GM12878 (cell line): Measurements from ENCODE around the gene ARL5C. TPM values are rescaled to one million over a fixed set of nuclear protein-coding genes. Genes with fewer than 3 reads are reported as not detected.

ENCODE experiments used
- BACH1 ChIP-seq: fragments of 450-650 bp; IDR thresholded peaks from 2 replicates; pipeline ENCODE4 v1.6.1; 2017; ENCODE audit warnings: mild to moderate bottlenecking, borderline replicate concordance
- CHD2 ChIP-seq: IDR thresholded peaks from 2 replicates; pipeline ENCODE4 v1.6.1; 2011; ENCODE audit warnings: low read depth, low read length, improper control_type of control experiment, borderline replicate concordance
- CHD4 ChIP-seq: fragments of 200-600 bp; sonication (generic); IDR thresholded peaks from 2 replicates; pipeline ENCODE4 v1.6.1; 2016; ENCODE audit warnings: mild to moderate bottlenecking
- KDM1A ChIP-seq: fragments of 200-600 bp; sonication (generic); IDR thresholded peaks from 2 replicates; pipeline ENCODE4 v1.6.1; 2016; ENCODE audit warnings: borderline replicate concordance
- NFYA ChIP-seq: IDR thresholded peaks from 2 replicates; pipeline ENCODE4 v1.6.1; 2011; ENCODE audit warnings: low read depth, mild to moderate bottlenecking, low read length, improper control_type of control experiment, borderline replicate concordance
- RBBP5 ChIP-seq: fragments of 200-600 bp; sonication (generic); conservative IDR thresholded peaks from 2 replicates; pipeline ENCODE4 v1.6.1; 2016
- STAT3 ChIP-seq: IDR thresholded peaks from 2 replicates; pipeline ENCODE4 v1.6.1; 2011; ENCODE audit warnings: low read depth, low read length, improper control_type of control experiment
- TCF3 ChIP-seq: IDR thresholded peaks from 2 replicates; pipeline ENCODE4 v1.6.1; 2012; ENCODE audit warnings: low read depth, mild to moderate bottlenecking, low read length, borderline replicate concordance; ENCODE audit not compliant: insufficient read depth
- TCF7 ChIP-seq: IDR thresholded peaks from 2 replicates; pipeline ENCODE4 v1.6.1; 2014; ENCODE audit warnings: antibody characterized with exemption, borderline replicate concordance
- YY1 ChIP-seq: IDR thresholded peaks from 2 replicates; pipeline ENCODE4 v1.6.1; 2011; ENCODE audit warnings: low read depth, mild to moderate bottlenecking, low read length
- ZNF217 ChIP-seq: fragments of 450-650 bp; IDR thresholded peaks from 2 replicates; pipeline ENCODE4 v1.6.1; 2017; ENCODE audit warnings: antibody characterized with exemption, mild to moderate bottlenecking
- ZNF24 ChIP-seq: fragments of 450-650 bp; IDR thresholded peaks from 2 replicates; pipeline ENCODE4 v1.6.1; 2017; ENCODE audit warnings: antibody characterized with exemption, mild to moderate bottlenecking
- ZNF274 ChIP-seq: IDR thresholded peaks from one replicate; pipeline ENCODE4 v1.8.0; 2011; ENCODE audit not compliant: insufficient read length, insufficient read depth
- ZNF384 ChIP-seq: IDR thresholded peaks from 2 replicates; pipeline ENCODE4 v1.6.1; 2012; ENCODE audit warnings: low read depth, mild to moderate bottlenecking, low read length, improper control_type of control experiment, borderline replicate concordance
- polyA plus RNA-seq, 11 experiments: library from polyadenylated mRNA; depleted of rRNA in 4 of 11; unstranded in 6 of 11; stranded (reverse) in 5 of 11; fragments of >200 nt; fragmentation: Nextera tagmentation in 4 of 11; fragmentation: Illumina TruSeq in 1 of 11; extraction: Ambion mirVana in 4 of 11; extraction: Trizol in 1 of 11; gene quantifications; 1 replicate in 1 of 11; 2 replicates in 10 of 11; pipeline versions ENCODE4 v1.2.1 to v1.2.3, GENCODE V29; 2011 to 2016; ENCODE audit warnings: inconsistent platforms in 2 of 11, missing spikeins in 2 of 11, low read depth in 1 of 11
- total RNA-seq, 4 experiments: library from RNA; depleted of rRNA in 3 of 4; stranded (reverse); fragments of >200 nt in 3 of 4; fragmentation: Illumina TruSeq in 1 of 4; extraction: Trizol in 1 of 4; gene quantifications; 2 replicates each; pipeline versions ENCODE4 v1.2.1 to v1.2.3, GENCODE V29; 2013 to 2021
- TF ChIP-seq, protein P1 (sequence below): IDR thresholded peaks from 2 replicates; pipeline ENCODE4 v1.6.1; 2012; ENCODE audit warnings: low read depth, low read length, improper control_type of control experiment
- TF ChIP-seq, protein P2 (sequence below): fragments of 450-650 bp; IDR thresholded peaks from 2 replicates; pipeline ENCODE4 v1.6.1; 2014; ENCODE audit warnings: mild to moderate bottlenecking
- TF ChIP-seq, protein P3 (sequence below): fragments of 450-650 bp; IDR thresholded peaks from 2 replicates; pipeline ENCODE4 v1.6.1; 2018; ENCODE audit warnings: mild to moderate bottlenecking, low read depth, moderate library complexity; ENCODE audit not compliant: partially characterized antibody
- TF ChIP-seq, protein P4 (sequence below): IDR thresholded peaks from 2 replicates; pipeline ENCODE4 v1.6.1; 2012; ENCODE audit warnings: low read length, inconsistent platforms
- TF ChIP-seq, protein P5 (sequence below): fragments of 450-650 bp; IDR thresholded peaks from 2 replicates; pipeline ENCODE4 v1.6.1; 2017; ENCODE audit warnings: antibody characterized with exemption, mild to moderate bottlenecking, moderate library complexity
- TF ChIP-seq, protein P6 (sequence below), 3 experiments: IDR thresholded peaks in 2 of 3; conservative IDR thresholded peaks in 1 of 3; 2 replicates each; pipeline ENCODE4 v1.5.1; 2011; ENCODE audit warnings: low read depth in 3 of 3, low read length in 3 of 3, mild to moderate bottlenecking in 3 of 3, control low read depth in 2 of 3, moderate library complexity in 2 of 3, inconsistent platforms in 1 of 3, mixed read lengths in 1 of 3; ENCODE audit not compliant: control insufficient read depth in 2 of 3, insufficient read depth in 1 of 3; ENCODE audit errors: extremely low read depth in 1 of 3

Gene ARL5C
- total and polyA plus RNA-seq, 10 of the 15 experiments (the other 5 are each of a cell fraction or from before 2014, with no cell fraction given), result not detected

DNA sequence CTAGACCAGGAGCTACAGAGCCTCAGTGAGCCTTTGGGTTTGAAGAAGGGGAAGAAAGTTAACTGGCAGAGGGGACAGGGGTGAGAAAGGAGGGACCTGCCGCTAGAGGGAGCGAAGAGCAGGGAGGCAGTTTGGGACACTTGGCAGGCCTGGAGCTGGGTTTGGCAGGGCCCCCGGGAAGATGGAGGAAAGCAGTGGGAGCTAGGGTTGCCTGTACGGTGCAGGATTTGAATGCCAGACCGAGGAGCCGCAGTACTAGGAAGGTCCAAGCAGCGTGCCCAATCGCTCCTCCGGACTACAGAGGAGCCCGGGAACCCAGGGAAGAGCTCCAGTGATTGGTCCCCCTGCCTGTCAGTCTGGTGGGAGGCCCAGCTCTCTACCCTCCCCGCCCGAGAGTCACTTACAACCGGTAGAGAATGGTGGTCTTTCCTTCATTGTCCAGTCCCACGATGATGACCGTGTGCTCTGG is 1.3 kb downstream of the ARL5C start (continued):
- TF ChIP-seq, protein P1, sequence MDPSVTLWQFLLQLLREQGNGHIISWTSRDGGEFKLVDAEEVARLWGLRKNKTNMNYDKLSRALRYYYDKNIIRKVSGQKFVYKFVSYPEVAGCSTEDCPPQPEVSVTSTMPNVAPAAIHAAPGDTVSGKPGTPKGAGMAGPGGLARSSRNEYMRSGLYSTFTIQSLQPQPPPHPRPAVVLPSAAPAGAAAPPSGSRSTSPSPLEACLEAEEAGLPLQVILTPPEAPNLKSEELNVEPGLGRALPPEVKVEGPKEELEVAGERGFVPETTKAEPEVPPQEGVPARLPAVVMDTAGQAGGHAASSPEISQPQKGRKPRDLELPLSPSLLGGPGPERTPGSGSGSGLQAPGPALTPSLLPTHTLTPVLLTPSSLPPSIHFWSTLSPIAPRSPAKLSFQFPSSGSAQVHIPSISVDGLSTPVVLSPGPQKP, result no peak
- TF ChIP-seq, protein P2, sequence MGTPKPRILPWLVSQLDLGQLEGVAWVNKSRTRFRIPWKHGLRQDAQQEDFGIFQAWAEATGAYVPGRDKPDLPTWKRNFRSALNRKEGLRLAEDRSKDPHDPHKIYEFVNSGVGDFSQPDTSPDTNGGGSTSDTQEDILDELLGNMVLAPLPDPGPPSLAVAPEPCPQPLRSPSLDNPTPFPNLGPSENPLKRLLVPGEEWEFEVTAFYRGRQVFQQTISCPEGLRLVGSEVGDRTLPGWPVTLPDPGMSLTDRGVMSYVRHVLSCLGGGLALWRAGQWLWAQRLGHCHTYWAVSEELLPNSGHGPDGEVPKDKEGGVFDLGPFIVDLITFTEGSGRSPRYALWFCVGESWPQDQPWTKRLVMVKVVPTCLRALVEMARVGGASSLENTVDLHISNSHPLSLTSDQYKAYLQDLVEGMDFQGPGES, result 0 out of 2 replicates have a peak, but pooled peaks have one; percentile 38
- TF ChIP-seq ZNF384 (no peak), KDM1A (no peak), BACH1 (no peak), ZNF274 (no peak), CHD4 (no peak), RBBP5 (no peak), ZNF24 (no peak), ZNF217 (no peak), CHD2 (peak; percentile 64; the same call in 1 of the 2 replicates), YY1 (0 out of 2 replicates have a peak, but pooled peaks have one; percentile 46), NFYA (peak; percentile 79), TCF7 (no peak), TCF3 (no peak), STAT3 (no peak)
- TF ChIP-seq, protein P3, sequence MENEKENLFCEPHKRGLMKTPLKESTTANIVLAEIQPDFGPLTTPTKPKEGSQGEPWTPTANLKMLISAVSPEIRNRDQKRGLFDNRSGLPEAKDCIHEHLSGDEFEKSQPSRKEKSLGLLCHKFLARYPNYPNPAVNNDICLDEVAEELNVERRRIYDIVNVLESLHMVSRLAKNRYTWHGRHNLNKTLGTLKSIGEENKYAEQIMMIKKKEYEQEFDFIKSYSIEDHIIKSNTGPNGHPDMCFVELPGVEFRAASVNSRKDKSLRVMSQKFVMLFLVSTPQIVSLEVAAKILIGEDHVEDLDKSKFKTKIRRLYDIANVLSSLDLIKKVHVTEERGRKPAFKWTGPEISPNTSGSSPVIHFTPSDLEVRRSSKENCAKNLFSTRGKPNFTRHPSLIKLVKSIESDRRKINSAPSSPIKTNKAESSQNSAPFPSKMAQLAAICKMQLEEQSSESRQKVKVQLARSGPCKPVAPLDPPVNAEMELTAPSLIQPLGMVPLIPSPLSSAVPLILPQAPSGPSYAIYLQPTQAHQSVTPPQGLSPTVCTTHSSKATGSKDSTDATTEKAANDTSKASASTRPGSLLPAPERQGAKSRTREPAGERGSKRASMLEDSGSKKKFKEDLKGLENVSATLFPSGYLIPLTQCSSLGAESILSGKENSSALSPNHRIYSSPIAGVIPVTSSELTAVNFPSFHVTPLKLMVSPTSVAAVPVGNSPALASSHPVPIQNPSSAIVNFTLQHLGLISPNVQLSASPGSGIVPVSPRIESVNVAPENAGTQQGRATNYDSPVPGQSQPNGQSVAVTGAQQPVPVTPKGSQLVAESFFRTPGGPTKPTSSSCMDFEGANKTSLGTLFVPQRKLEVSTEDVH, result peak; percentile 30
- TF ChIP-seq, protein P4, sequence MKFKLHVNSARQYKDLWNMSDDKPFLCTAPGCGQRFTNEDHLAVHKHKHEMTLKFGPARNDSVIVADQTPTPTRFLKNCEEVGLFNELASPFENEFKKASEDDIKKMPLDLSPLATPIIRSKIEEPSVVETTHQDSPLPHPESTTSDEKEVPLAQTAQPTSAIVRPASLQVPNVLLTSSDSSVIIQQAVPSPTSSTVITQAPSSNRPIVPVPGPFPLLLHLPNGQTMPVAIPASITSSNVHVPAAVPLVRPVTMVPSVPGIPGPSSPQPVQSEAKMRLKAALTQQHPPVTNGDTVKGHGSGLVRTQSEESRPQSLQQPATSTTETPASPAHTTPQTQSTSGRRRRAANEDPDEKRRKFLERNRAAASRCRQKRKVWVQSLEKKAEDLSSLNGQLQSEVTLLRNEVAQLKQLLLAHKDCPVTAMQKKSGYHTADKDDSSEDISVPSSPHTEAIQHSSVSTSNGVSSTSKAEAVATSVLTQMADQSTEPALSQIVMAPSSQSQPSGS, result no peak
- TF ChIP-seq, protein P5, sequence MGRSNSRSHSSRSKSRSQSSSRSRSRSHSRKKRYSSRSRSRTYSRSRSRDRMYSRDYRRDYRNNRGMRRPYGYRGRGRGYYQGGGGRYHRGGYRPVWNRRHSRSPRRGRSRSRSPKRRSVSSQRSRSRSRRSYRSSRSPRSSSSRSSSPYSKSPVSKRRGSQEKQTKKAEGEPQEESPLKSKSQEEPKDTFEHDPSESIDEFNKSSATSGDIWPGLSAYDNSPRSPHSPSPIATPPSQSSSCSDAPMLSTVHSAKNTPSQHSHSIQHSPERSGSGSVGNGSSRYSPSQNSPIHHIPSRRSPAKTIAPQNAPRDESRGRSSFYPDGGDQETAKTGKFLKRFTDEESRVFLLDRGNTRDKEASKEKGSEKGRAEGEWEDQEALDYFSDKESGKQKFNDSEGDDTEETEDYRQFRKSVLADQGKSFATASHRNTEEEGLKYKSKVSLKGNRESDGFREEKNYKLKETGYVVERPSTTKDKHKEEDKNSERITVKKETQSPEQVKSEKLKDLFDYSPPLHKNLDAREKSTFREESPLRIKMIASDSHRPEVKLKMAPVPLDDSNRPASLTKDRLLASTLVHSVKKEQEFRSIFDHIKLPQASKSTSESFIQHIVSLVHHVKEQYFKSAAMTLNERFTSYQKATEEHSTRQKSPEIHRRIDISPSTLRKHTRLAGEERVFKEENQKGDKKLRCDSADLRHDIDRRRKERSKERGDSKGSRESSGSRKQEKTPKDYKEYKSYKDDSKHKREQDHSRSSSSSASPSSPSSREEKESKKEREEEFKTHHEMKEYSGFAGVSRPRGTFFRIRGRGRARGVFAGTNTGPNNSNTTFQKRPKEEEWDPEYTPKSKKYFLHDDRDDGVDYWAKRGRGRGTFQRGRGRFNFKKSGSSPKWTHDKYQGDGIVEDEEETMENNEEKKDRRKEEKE, result no peak
- TF ChIP-seq, protein P6, sequence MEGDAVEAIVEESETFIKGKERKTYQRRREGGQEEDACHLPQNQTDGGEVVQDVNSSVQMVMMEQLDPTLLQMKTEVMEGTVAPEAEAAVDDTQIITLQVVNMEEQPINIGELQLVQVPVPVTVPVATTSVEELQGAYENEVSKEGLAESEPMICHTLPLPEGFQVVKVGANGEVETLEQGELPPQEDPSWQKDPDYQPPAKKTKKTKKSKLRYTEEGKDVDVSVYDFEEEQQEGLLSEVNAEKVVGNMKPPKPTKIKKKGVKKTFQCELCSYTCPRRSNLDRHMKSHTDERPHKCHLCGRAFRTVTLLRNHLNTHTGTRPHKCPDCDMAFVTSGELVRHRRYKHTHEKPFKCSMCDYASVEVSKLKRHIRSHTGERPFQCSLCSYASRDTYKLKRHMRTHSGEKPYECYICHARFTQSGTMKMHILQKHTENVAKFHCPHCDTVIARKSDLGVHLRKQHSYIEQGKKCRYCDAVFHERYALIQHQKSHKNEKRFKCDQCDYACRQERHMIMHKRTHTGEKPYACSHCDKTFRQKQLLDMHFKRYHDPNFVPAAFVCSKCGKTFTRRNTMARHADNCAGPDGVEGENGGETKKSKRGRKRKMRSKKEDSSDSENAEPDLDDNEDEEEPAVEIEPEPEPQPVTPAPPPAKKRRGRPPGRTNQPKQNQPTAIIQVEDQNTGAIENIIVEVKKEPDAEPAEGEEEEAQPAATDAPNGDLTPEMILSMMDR (IDR thresholded peaks at IDR 0.05 in 2 of 3, conservative IDR thresholded peaks at IDR 0.05 in 1 of 3; ENCODE audit: control insufficient read depth in 2 of 3, extremely low read depth in 1 of 3, insufficient read depth in 1 of 3, low read depth in 3 of 3, low read length in 3 of 3), result peak; percentile 83 to 95 (median 89)
